NB4 (cell line): ENCODE results near the gene VGLL4.

Experiments used
- MYC ChIP-seq: IDR thresholded peaks from 2 replicates; pipeline ENCODE4 v1.6.1; 2011; ENCODE audit warnings: low read depth, low read length
- POLR2A ChIP-seq: IDR thresholded peaks from 2 replicates; pipeline ENCODE4 v1.6.1; 2011; ENCODE audit warnings: mild to moderate bottlenecking; ENCODE audit not compliant: insufficient read length; ENCODE audit errors: extremely low read depth
- TF ChIP-seq, protein P1 (sequence below): IDR thresholded peaks from one replicate; pipeline ENCODE4 v1.5.1; 2012; ENCODE audit warnings: low read depth, low read length

DNA sequence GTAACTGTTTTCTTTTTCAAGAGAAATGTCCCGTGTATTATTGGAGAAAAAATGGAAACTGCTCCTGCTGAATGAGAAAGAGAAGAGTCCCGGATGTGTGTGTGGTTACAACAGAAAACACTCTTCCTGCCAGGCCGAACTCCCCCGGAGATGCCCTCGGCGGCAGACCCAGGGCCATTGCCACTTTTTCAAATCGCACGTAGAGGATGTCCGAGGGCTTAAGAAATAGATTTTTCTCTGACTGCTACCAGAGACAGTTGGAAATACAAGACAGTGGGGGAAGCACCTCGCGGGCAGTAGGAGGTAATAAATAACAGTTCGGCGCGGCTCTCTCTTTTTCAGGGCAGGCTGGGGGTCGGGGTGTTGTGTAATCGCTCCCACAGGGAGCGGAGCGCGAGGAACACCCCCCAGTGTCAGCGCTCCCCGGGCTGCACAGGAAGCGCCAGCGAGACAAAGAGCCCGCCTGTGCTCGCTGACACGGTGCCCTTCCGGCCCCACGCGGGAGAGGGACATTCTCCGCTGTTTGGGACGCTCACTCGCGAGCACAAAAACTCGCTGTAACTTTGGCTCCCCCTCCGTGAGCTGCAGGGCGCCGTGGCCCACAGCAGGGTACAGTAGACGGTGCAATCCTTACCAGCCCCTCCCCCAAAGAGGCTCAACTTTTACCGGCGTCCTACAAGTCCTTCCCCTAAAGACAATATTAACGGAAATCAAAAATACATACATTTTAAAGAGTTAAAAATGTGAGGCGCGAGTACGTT lies 1.1 kb downstream of the VGLL4 start:
- TF ChIP-seq, protein P1, sequence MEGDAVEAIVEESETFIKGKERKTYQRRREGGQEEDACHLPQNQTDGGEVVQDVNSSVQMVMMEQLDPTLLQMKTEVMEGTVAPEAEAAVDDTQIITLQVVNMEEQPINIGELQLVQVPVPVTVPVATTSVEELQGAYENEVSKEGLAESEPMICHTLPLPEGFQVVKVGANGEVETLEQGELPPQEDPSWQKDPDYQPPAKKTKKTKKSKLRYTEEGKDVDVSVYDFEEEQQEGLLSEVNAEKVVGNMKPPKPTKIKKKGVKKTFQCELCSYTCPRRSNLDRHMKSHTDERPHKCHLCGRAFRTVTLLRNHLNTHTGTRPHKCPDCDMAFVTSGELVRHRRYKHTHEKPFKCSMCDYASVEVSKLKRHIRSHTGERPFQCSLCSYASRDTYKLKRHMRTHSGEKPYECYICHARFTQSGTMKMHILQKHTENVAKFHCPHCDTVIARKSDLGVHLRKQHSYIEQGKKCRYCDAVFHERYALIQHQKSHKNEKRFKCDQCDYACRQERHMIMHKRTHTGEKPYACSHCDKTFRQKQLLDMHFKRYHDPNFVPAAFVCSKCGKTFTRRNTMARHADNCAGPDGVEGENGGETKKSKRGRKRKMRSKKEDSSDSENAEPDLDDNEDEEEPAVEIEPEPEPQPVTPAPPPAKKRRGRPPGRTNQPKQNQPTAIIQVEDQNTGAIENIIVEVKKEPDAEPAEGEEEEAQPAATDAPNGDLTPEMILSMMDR: no peak
- peak; percentile 53 for TF ChIP-seq POLR2A
- peak; percentile 70 for TF ChIP-seq MYC
